Left kidney (tissue), 2 donors: Measurements from ENCODE around the gene IGF1R. TPM values are rescaled to one million over a fixed set of nuclear protein-coding genes. Genes with fewer than 3 reads are reported as not detected.
"Not testable (repeated sequence)": the region's sequence is repeated elsewhere in the genome, so short reads cannot be mapped to it uniquely, and the experiment has no call there.

ENCODE experiments used
- DNase-seq: peaks from one replicate; pipeline ENCODE4 v3.0.0-alpha.2; 2013
- polyA plus RNA-seq: library from polyadenylated mRNA; unstranded; fragments of 120-200 nt; gene quantifications from one replicate; pipeline ENCODE4 v1.2.1, GENCODE V29; 2013; ENCODE audit not compliant: insufficient read length

The IGF1R gene
- polyA plus RNA-seq, 1 donor = 63.9 TPM

GRCh38 chr15:98959640-98960007 is 311.3 kb downstream of the IGF1R start:
- no peak for DNase-seq

- no peak for DNase-seq
Measured at GRCh38 chr15:98960555-98961050, 312.3 kb downstream of the IGF1R start.

- DNase-seq = no peak
Measured at GRCh38 chr15:98963444-98963843, 315.1 kb downstream of the IGF1R start.

GRCh38 chr15:98964466-98965133 is 316.3 kb downstream of the IGF1R start:
- no peak for DNase-seq

- not testable (repeated sequence) for DNase-seq
Measured at GRCh38 chr15:98965134-98965491, 316.8 kb downstream of the IGF1R start.

- DNase-seq = no peak
Measured at GRCh38 chr15:98965597-98965996, 317.3 kb downstream of the IGF1R start.

GRCh38 chr15:98966091-98966787 is 317.9 kb downstream of the IGF1R start:
- no peak for DNase-seq

- no peak for DNase-seq
Measured at GRCh38 chr15:98967096-98967495, 318.8 kb downstream of the IGF1R start.

GRCh38 chr15:98967916-98968315 is 319.6 kb downstream of the IGF1R start:
- no peak for DNase-seq

- no peak for DNase-seq
Measured at GRCh38 chr15:98968576-98968975, 320.2 kb downstream of the IGF1R start.

- no peak for DNase-seq
Measured at GRCh38 chr15:98969126-98969735, 320.9 kb downstream of the IGF1R start.

- no peak for DNase-seq
Measured at GRCh38 chr15:98970799-98971198, 322.5 kb downstream of the IGF1R start.

- DNase-seq = no peak
Measured at GRCh38 chr15:98976500-98976899, 328.2 kb downstream of the IGF1R start.

GRCh38 chr15:98977441-98977840 is 329.1 kb downstream of the IGF1R start:
- no peak for DNase-seq

GRCh38 chr15:98978153-98978552 is 329.8 kb downstream of the IGF1R start:
- no peak for DNase-seq

- no peak for DNase-seq
Measured at GRCh38 chr15:98980899-98981228, 332.5 kb downstream of the IGF1R start.

GRCh38 chr15:98981851-98982722 is 333.7 kb downstream of the IGF1R start:
- DNase-seq = no peak

- DNase-seq = no peak
Measured at GRCh38 chr15:98983334-98983733, 335.0 kb downstream of the IGF1R start.

- no peak for DNase-seq
Measured at GRCh38 chr15:98986281-98986680, 337.9 kb downstream of the IGF1R start.

GRCh38 chr15:98994892-98995291 is 346.6 kb downstream of the IGF1R start:
- DNase-seq = no peak

- no peak for DNase-seq
Measured at GRCh38 chr15:98996169-98996568, 347.8 kb downstream of the IGF1R start.

GRCh38 chr15:98996624-98997023 is 348.3 kb downstream of the IGF1R start:
- no peak for DNase-seq

GRCh38 chr15:98997312-98997711 is 349.0 kb downstream of the IGF1R start:
- no peak for DNase-seq
